ENCODE results near the gene CACNA1D.

The CACNA1D gene

GRCh38 chr3:53616971-53617892 lies 122.8 kb downstream of the CACNA1D start:
- no peak overlapping the region for H3K4me3 ChIP-seq (ENCODE audit: low read depth, low read length)
- no peaks in the 10 kb centered on the region for H3K9me3 ChIP-seq (ENCODE audit: control insufficient read depth, insufficient read depth, low read depth, low read length)
- no peaks in the 10 kb centered on the region for H3K36me3 ChIP-seq (ENCODE audit: control insufficient read depth, insufficient read depth, low read length)
- H3K4me1 ChIP-seq (ENCODE audit: control insufficient read depth, insufficient read depth, low read length): no peaks in the 10 kb centered on the region
- H3K27ac ChIP-seq (ENCODE audit: low read depth, low read length): no peak overlapping the region
- no peak overlapping the region for H3K9ac ChIP-seq (ENCODE audit: low read length)
- 0 out of 2 replicates have a peak, but pooled peaks cover 6% of the 10 kb centered on the region for H3K27me3 ChIP-seq (ENCODE audit: control insufficient read depth, insufficient read depth, low read length)

- no peaks in the 10 kb centered on the region for H3K36me3 ChIP-seq (ENCODE audit: control insufficient read depth, insufficient read depth, low read length)
- no peak overlapping the region for H3K27ac ChIP-seq (ENCODE audit: low read depth, low read length)
- no peak overlapping the region for H3K4me3 ChIP-seq (ENCODE audit: low read depth, low read length)
- H3K9ac ChIP-seq (ENCODE audit: low read length): no peak overlapping the region
- H3K4me1 ChIP-seq (ENCODE audit: control insufficient read depth, insufficient read depth, low read length): no peaks in the 10 kb centered on the region
- no peaks in the 10 kb centered on the region for H3K9me3 ChIP-seq (ENCODE audit: control insufficient read depth, insufficient read depth, low read depth, low read length)
- H3K27me3 ChIP-seq (ENCODE audit: control insufficient read depth, insufficient read depth, low read length): 0 out of 2 replicates have a peak, but pooled peaks cover 6% of the 10 kb centered on the region
These were observed 123.6 kb downstream of the CACNA1D start for GRCh38 chr3:53617893-53618523.

DNA sequence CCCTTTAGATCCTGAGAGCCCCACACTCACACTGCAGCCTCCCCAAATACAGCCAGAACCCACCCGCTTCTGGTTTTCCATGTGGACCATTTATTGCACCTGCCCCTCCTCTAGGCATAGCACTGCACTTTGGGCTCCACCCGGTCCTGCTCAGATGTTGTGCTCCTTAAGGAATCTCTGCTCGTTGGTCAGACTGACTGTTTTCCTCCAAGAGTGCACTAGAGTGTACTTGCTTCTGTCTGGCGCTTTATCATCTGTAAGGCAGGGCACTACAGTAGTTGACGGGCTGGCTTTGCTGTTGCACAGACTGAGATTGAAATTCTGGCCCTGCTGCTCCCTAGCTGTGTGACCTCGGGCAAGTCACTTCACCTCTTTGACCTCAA lies 124.1 kb downstream of the CACNA1D start:
- Histone ChIP-seq H3K36me3 (ENCODE audit: control insufficient read depth, insufficient read depth, low read length) (no peaks in the 10 kb centered on the region), H3K27me3 (ENCODE audit: control insufficient read depth, insufficient read depth, low read length) (0 out of 2 replicates have a peak, but pooled peaks cover 6% of the 10 kb centered on the region)

GRCh38 chr3:53618936-53619335 lies 124.5 kb downstream of the CACNA1D start:
- Histone ChIP-seq H3K36me3 (ENCODE audit: control insufficient read depth, insufficient read depth, low read length) (no peaks in the 10 kb centered on the region), H3K9me3 (ENCODE audit: control insufficient read depth, insufficient read depth, low read depth, low read length) (no peaks in the 10 kb centered on the region), H3K9ac (ENCODE audit: low read length) (no peak overlapping the region), H3K4me3 (ENCODE audit: low read depth, low read length) (no peak overlapping the region), H3K4me1 (ENCODE audit: control insufficient read depth, insufficient read depth, low read length) (no peaks in the 10 kb centered on the region), H3K27me3 (ENCODE audit: control insufficient read depth, insufficient read depth, low read length) (0 out of 2 replicates have a peak, but pooled peaks cover 6% of the 10 kb centered on the region), H3K27ac (ENCODE audit: low read depth, low read length) (no peak overlapping the region)

More for the DNA sequence above, 124.1 kb downstream of the CACNA1D start:
- Histone ChIP-seq H3K9ac (ENCODE audit: low read length) (no peak overlapping the region), H3K4me1 (ENCODE audit: control insufficient read depth, insufficient read depth, low read length) (no peaks in the 10 kb centered on the region), H3K9me3 (ENCODE audit: control insufficient read depth, insufficient read depth, low read depth, low read length) (no peaks in the 10 kb centered on the region), H3K27ac (ENCODE audit: low read depth, low read length) (no peak overlapping the region), H3K4me3 (ENCODE audit: low read depth, low read length) (no peak overlapping the region)

DNA sequence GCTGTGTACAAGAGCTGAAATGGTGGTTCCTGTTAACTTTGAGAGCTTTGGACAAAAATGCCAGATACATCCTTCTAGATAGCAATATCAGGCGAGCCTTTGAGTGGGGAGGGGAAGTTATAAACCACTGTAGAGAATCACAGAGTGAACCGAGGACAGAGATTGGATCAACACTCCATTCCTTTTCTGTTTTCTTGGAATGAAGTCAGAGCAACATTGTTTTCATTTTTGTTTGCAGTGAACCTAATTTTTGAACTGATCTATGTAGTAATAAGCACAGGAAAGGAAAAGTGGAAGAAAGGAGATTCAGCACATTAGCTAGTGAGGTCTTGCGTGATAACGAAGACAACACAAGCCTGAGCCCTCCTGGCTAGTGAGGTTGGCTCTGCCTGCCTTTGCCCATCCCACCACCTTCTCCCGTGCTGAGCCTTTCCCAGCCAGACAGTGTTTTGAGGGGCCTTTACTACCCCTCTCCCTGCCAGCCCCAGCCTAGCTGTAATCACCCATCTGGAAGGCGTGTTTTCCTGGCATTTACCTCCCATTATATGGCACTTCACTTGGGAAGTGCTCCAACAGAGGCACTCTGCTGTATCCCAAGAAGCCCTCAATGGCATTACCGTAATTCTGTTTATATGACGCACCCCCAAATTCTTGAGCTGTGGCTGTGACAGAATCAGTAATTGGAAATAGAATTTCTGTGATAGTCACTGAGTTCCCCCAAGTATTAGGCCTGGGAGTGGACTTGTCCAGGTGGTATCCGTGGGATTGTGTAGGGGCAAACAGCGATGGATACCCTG lies 129.8 kb downstream of the CACNA1D start:
- no peaks in the 10 kb centered on the region for H3K9me3 ChIP-seq (ENCODE audit: control insufficient read depth, insufficient read depth, low read depth, low read length)
- H3K27me3 ChIP-seq (ENCODE audit: control insufficient read depth, insufficient read depth, low read length): no peaks in the 10 kb centered on the region
- H3K4me1 ChIP-seq (ENCODE audit: control insufficient read depth, insufficient read depth, low read length): no peaks in the 10 kb centered on the region
- H3K36me3 ChIP-seq (ENCODE audit: control insufficient read depth, insufficient read depth, low read length): no peaks in the 10 kb centered on the region
- no peak overlapping the region for H3K27ac ChIP-seq (ENCODE audit: low read depth, low read length)
- no peak overlapping the region for H3K9ac ChIP-seq (ENCODE audit: low read length)
- no peak overlapping the region for H3K4me3 ChIP-seq (ENCODE audit: low read depth, low read length)

DNA sequence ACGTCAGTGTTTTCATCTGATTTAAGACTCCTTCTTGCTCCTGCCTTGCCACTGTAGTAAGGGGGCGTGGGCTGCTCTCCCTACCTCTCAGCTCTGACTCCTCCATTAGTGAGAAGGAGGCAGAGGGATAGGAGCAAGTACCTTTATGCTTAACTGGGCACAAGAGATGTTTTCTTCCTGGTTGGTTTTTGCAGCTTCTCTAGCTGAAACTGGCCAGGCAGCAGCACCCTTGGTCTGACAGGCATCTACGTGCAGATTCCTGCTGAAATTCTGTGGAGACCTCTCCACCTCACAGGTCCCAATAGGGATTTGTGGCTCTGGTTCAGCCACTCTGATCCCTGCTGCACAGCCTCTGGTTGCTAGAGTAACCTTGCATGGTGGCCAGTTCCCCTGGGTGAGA lies 132.5 kb downstream of the CACNA1D start:
- H3K36me3 ChIP-seq (ENCODE audit: control insufficient read depth, insufficient read depth, low read length): no peaks in the 10 kb centered on the region
- H3K9ac ChIP-seq (ENCODE audit: low read length): no peak overlapping the region
- H3K4me1 ChIP-seq (ENCODE audit: control insufficient read depth, insufficient read depth, low read length): no peaks in the 10 kb centered on the region
- H3K27ac ChIP-seq (ENCODE audit: low read depth, low read length): no peak overlapping the region
- H3K4me3 ChIP-seq (ENCODE audit: low read depth, low read length): no peak overlapping the region
- H3K9me3 ChIP-seq (ENCODE audit: control insufficient read depth, insufficient read depth, low read depth, low read length): 0 out of 2 replicates have a peak, but pooled peaks cover under 1% of the 10 kb centered on the region
- no peaks in the 10 kb centered on the region for H3K27me3 ChIP-seq (ENCODE audit: control insufficient read depth, insufficient read depth, low read length)

- no peak overlapping the region for H3K27ac ChIP-seq (ENCODE audit: low read depth, low read length)
- no peak overlapping the region for H3K9ac ChIP-seq (ENCODE audit: low read length)
- H3K9me3 ChIP-seq (ENCODE audit: control insufficient read depth, insufficient read depth, low read depth, low read length): peaks cover 5% of the 10 kb centered on the region; the same call in 1 of the 2 replicates
These were observed 134.4 kb downstream of the CACNA1D start for GRCh38 chr3:53628536-53629401.

DNA sequence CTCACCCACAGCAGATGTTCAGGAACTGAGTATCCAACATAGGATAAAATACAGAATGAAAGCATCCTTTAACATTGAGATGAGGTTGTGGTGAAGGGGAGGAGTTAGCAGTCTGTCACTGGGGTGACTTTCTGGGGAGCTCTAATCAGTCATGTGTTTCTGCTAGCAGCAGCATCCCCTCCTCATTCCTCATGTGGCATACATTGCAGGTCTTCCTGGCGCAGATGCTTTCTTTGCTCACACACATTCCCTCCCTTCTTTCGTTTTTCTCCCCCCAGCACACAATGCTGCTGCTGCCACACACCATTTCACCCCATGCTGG lies 135.0 kb downstream of the CACNA1D start:
- peaks cover 5% of the 10 kb centered on the region; the same call in 1 of the 2 replicates for H3K9me3 ChIP-seq (ENCODE audit: control insufficient read depth, insufficient read depth, low read depth, low read length)
- no peaks in the 10 kb centered on the region for H3K27me3 ChIP-seq (ENCODE audit: control insufficient read depth, insufficient read depth, low read length)
- H3K27ac ChIP-seq (ENCODE audit: low read depth, low read length): no peak overlapping the region
- no peak overlapping the region for H3K4me3 ChIP-seq (ENCODE audit: low read depth, low read length)
- H3K9ac ChIP-seq (ENCODE audit: low read length): no peak overlapping the region
- no peaks in the 10 kb centered on the region for H3K36me3 ChIP-seq (ENCODE audit: control insufficient read depth, insufficient read depth, low read length)
- no peaks in the 10 kb centered on the region for H3K4me1 ChIP-seq (ENCODE audit: control insufficient read depth, insufficient read depth, low read length)

More at GRCh38 chr3:53628536-53629401, 134.4 kb downstream of the CACNA1D start:
- H3K27me3 ChIP-seq (ENCODE audit: control insufficient read depth, insufficient read depth, low read length): no peaks in the 10 kb centered on the region
- no peaks in the 10 kb centered on the region for H3K36me3 ChIP-seq (ENCODE audit: control insufficient read depth, insufficient read depth, low read length)
- H3K4me1 ChIP-seq (ENCODE audit: control insufficient read depth, insufficient read depth, low read length): no peaks in the 10 kb centered on the region
- no peak overlapping the region for H3K4me3 ChIP-seq (ENCODE audit: low read depth, low read length)

GRCh38 chr3:53630547-53630946 lies 136.1 kb downstream of the CACNA1D start:
- Histone ChIP-seq H3K36me3 (ENCODE audit: control insufficient read depth, insufficient read depth, low read length) (no peaks in the 10 kb centered on the region), H3K9ac (ENCODE audit: low read length) (no peak overlapping the region), H3K27ac (ENCODE audit: low read depth, low read length) (no peak overlapping the region), H3K27me3 (ENCODE audit: control insufficient read depth, insufficient read depth, low read length) (no peaks in the 10 kb centered on the region; the same call in 1 of the 2 replicates), H3K4me3 (ENCODE audit: low read depth, low read length) (no peak overlapping the region), H3K4me1 (ENCODE audit: control insufficient read depth, insufficient read depth, low read length) (no peaks in the 10 kb centered on the region), H3K9me3 (ENCODE audit: control insufficient read depth, insufficient read depth, low read depth, low read length) (peaks cover 5% of the 10 kb centered on the region; the same call in 1 of the 2 replicates)

- H3K36me3 ChIP-seq (ENCODE audit: control insufficient read depth, insufficient read depth, low read length): no peaks in the 10 kb centered on the region
- no peak overlapping the region for H3K9ac ChIP-seq (ENCODE audit: low read length)
- H3K27me3 ChIP-seq (ENCODE audit: control insufficient read depth, insufficient read depth, low read length): peaks cover 3% of the 10 kb centered on the region; the same call in 1 of the 2 replicates
- no peak overlapping the region for H3K27ac ChIP-seq (ENCODE audit: low read depth, low read length)
- H3K4me3 ChIP-seq (ENCODE audit: low read depth, low read length): no peak overlapping the region
- peaks cover 5% of the 10 kb centered on the region; the same call in 1 of the 2 replicates for H3K9me3 ChIP-seq (ENCODE audit: control insufficient read depth, insufficient read depth, low read depth, low read length)
- no peaks in the 10 kb centered on the region for H3K4me1 ChIP-seq (ENCODE audit: control insufficient read depth, insufficient read depth, low read length)
These were observed 138.9 kb downstream of the CACNA1D start for GRCh38 chr3:53633197-53633787.
